HEK293 (cell line): Measurements from ENCODE around the gene IGF2R.

ENCODE experiments used
- CTCF ChIA-PET: fragments of 350-600 bp; formaldehyde crosslinking; extraction: SDS; loops from one replicate; lab custom pipeline; 2021; ENCODE audit warnings: antibody characterized with exemption; lab: Yijun Ruan, JAX
- POLR2A ChIA-PET: fragments of 300-600 bp; formaldehyde crosslinking; extraction: SDS; loops from one replicate; lab custom pipeline; 2020; ENCODE audit warnings: antibody characterized with exemption, inconsistent platforms; lab: Yijun Ruan, JAX
- H3K27ac ChIP-seq: fragments of 200-500 bp; sonication (Bioruptor generic); 2 replicates; pipeline ENCODE4 v1.5.1; 2014; ENCODE audit warnings: low read depth, low read length, control low read depth, inconsistent platforms; ENCODE audit errors: extremely low read depth
- H3K36me3 ChIP-seq, 2 experiments: fragments of 200-500 bp in 1 of 2; sonication (Bioruptor generic) in 1 of 2; 1 replicate in 1 of 2; 2 replicates in 1 of 2; pipeline ENCODE4 v1.5.1; 2014 to 2017; ENCODE audit warnings: inconsistent platforms in 2 of 2, low read length in 2 of 2; ENCODE audit not compliant: control insufficient read depth in 2 of 2, insufficient read depth in 1 of 2
- H3K4me1 ChIP-seq: fragments of 200-500 bp; sonication (Bioruptor generic); 2 replicates; pipeline ENCODE4 v1.5.1; 2014; ENCODE audit warnings: mild to moderate bottlenecking, low read length, inconsistent platforms; ENCODE audit not compliant: control insufficient read depth, insufficient read depth
- H3K4me3 ChIP-seq: 2 replicates; pipeline ENCODE4 v1.5.1; 2011; ENCODE audit warnings: low read depth, mild to moderate bottlenecking, control low read depth, low read length, moderate library complexity
- H3K9me3 ChIP-seq: fragments of 200-500 bp; sonication (Bioruptor generic); 2 replicates; pipeline ENCODE4 v1.5.1; 2014; ENCODE audit warnings: low read depth, low read length, inconsistent platforms; ENCODE audit not compliant: control insufficient read depth, insufficient read depth
- BCL11A ChIP-seq: fragments of 450-650 bp; formaldehyde crosslinking; IDR thresholded peaks from 2 replicates; pipeline ENCODE4 v1.5.1; 2016; ENCODE audit warnings: low read depth, missing biosample characterization, missing genetic modification characterization
- GLI4 ChIP-seq: fragments of 450-650 bp; formaldehyde crosslinking; IDR thresholded peaks from 2 replicates; pipeline ENCODE4 v1.5.1; 2016; ENCODE audit warnings: missing biosample characterization, missing genetic modification characterization
- GLIS2 ChIP-seq: fragments of 450-650 bp; formaldehyde crosslinking; IDR thresholded peaks from 2 replicates; pipeline ENCODE4 v1.5.1; 2016; ENCODE audit warnings: missing biosample characterization, missing genetic modification characterization
- INSM2 ChIP-seq: fragments of 450-650 bp; formaldehyde crosslinking; IDR thresholded peaks from 2 replicates; pipeline ENCODE4 v1.5.1; 2016; ENCODE audit warnings: missing biosample characterization, missing genetic modification characterization
- MYNN ChIP-seq: fragments of 450-650 bp; formaldehyde crosslinking; IDR thresholded peaks from 2 replicates; pipeline ENCODE4 v1.5.1; 2016; ENCODE audit warnings: missing biosample characterization, missing genetic modification characterization, borderline replicate concordance
- SALL2 ChIP-seq: fragments of 450-650 bp; formaldehyde crosslinking; IDR thresholded peaks from 2 replicates; pipeline ENCODE4 v1.5.0; 2017; ENCODE audit warnings: missing biosample characterization, mild to moderate bottlenecking, missing genetic modification characterization, borderline replicate concordance
- ZBTB6 ChIP-seq: fragments of 450-650 bp; formaldehyde crosslinking; IDR thresholded peaks from 2 replicates; pipeline ENCODE4 v1.5.1; 2017; ENCODE audit warnings: missing biosample characterization, missing genetic modification characterization
- ZEB2 ChIP-seq: fragments of 450-650 bp; formaldehyde crosslinking; IDR thresholded peaks from 2 replicates; pipeline ENCODE4 v1.5.1; 2016; ENCODE audit warnings: missing biosample characterization, missing genetic modification characterization
- ZFP37 ChIP-seq: fragments of 450-650 bp; formaldehyde crosslinking; IDR thresholded peaks from 2 replicates; pipeline ENCODE4 v1.5.1; 2016; ENCODE audit warnings: missing biosample characterization, missing genetic modification characterization
- ZNF138 ChIP-seq: fragments of 450-650 bp; formaldehyde crosslinking; IDR thresholded peaks from 2 replicates; pipeline ENCODE4 v1.5.1; 2016; ENCODE audit warnings: missing biosample characterization, missing genetic modification characterization, borderline replicate concordance
- ZNF16 ChIP-seq: fragments of 450-650 bp; formaldehyde crosslinking; IDR thresholded peaks from 2 replicates; pipeline ENCODE4 v1.5.1; 2016; ENCODE audit warnings: low read depth, missing biosample characterization, missing genetic modification characterization
- ZNF26 ChIP-seq: fragments of 450-650 bp; formaldehyde crosslinking; IDR thresholded peaks from 2 replicates; pipeline ENCODE4 v1.5.1; 2016; ENCODE audit warnings: missing biosample characterization, missing genetic modification characterization
- ZNF266 ChIP-seq: fragments of 450-650 bp; formaldehyde crosslinking; IDR thresholded peaks from 2 replicates; pipeline ENCODE4 v1.5.1; 2016; ENCODE audit warnings: missing biosample characterization, missing genetic modification characterization, low read depth
- ZNF362 ChIP-seq: fragments of 450-650 bp; formaldehyde crosslinking; IDR thresholded peaks from 2 replicates; pipeline ENCODE4 v1.5.1; 2016; ENCODE audit warnings: missing biosample characterization, missing genetic modification characterization
- ZNF394 ChIP-seq: fragments of 450-650 bp; formaldehyde crosslinking; IDR thresholded peaks from 2 replicates; pipeline ENCODE4 v1.5.1; 2016; ENCODE audit warnings: missing biosample characterization, missing genetic modification characterization, mild to moderate bottlenecking, moderate library complexity, borderline replicate concordance
- ZNF521 ChIP-seq: fragments of 450-650 bp; formaldehyde crosslinking; IDR thresholded peaks from 2 replicates; pipeline ENCODE4 v1.5.1; 2017; ENCODE audit warnings: missing biosample characterization, mild to moderate bottlenecking, missing genetic modification characterization
- ZNF558 ChIP-seq: fragments of 450-650 bp; formaldehyde crosslinking; IDR thresholded peaks from 2 replicates; pipeline ENCODE4 v1.5.1; 2016; ENCODE audit warnings: missing biosample characterization, missing genetic modification characterization
- ZNF560 ChIP-seq: fragments of 450-650 bp; formaldehyde crosslinking; IDR thresholded peaks from 2 replicates; pipeline ENCODE4 v1.5.1; 2017; ENCODE audit warnings: missing biosample characterization, missing genetic modification characterization, borderline replicate concordance
- ZNF571 ChIP-seq: fragments of 450-650 bp; formaldehyde crosslinking; IDR thresholded peaks from 2 replicates; pipeline ENCODE4 v1.5.0; 2017; ENCODE audit warnings: missing biosample characterization, missing genetic modification characterization
- ZNF596 ChIP-seq: fragments of 450-650 bp; IDR thresholded peaks from 2 replicates; pipeline ENCODE4 v1.5.0; 2018; ENCODE audit warnings: missing biosample characterization, mild to moderate bottlenecking, missing genetic modification characterization, moderate library complexity
- ZNF610 ChIP-seq: fragments of 450-650 bp; formaldehyde crosslinking; IDR thresholded peaks from 2 replicates; pipeline ENCODE4 v1.5.1; 2016; ENCODE audit warnings: missing biosample characterization, missing genetic modification characterization, borderline replicate concordance
- ZNF660 ChIP-seq: fragments of 450-650 bp; IDR thresholded peaks from 2 replicates; pipeline ENCODE4 v1.5.1; 2018; ENCODE audit warnings: missing biosample characterization, mild to moderate bottlenecking, missing genetic modification characterization
- ZNF677 ChIP-seq: fragments of 450-650 bp; IDR thresholded peaks from 2 replicates; pipeline ENCODE4 v1.5.0; 2018; ENCODE audit warnings: missing biosample characterization, mild to moderate bottlenecking, missing genetic modification characterization, moderate library complexity
- ZSCAN30 ChIP-seq: fragments of 450-650 bp; IDR thresholded peaks from 2 replicates; pipeline ENCODE4 v1.5.1; 2018; ENCODE audit warnings: missing biosample characterization, mild to moderate bottlenecking, missing genetic modification characterization, moderate library complexity
- TF ChIP-seq, protein P1 (sequence below): fragments of 450-650 bp; IDR thresholded peaks from 2 replicates; pipeline ENCODE4 v1.5.1; 2018; ENCODE audit warnings: missing biosample characterization, missing genetic modification characterization
- TF ChIP-seq, protein P2 (sequence below): fragments of 450-650 bp; formaldehyde crosslinking; IDR thresholded peaks from 2 replicates; pipeline ENCODE4 v1.5.1; 2016; ENCODE audit warnings: missing biosample characterization, missing genetic modification characterization
- TF ChIP-seq, protein P3 (sequence below): fragments of 450-650 bp; formaldehyde crosslinking; IDR thresholded peaks from 2 replicates; pipeline ENCODE4 v1.5.1; 2016; ENCODE audit warnings: missing biosample characterization, missing genetic modification characterization

IGF2R gene

GRCh38 chr6:160044687-160045086, 75.8 kb downstream of the IGF2R start:
- H3K27ac ChIP-seq, result no peak overlapping the region
- CTCF ChIA-PET, result no interaction called here
- TF ChIP-seq ZEB2, result no peak
- TF ChIP-seq ZNF16 (tag by site-specific recombination), result no peak
- TF ChIP-seq, protein P1, sequence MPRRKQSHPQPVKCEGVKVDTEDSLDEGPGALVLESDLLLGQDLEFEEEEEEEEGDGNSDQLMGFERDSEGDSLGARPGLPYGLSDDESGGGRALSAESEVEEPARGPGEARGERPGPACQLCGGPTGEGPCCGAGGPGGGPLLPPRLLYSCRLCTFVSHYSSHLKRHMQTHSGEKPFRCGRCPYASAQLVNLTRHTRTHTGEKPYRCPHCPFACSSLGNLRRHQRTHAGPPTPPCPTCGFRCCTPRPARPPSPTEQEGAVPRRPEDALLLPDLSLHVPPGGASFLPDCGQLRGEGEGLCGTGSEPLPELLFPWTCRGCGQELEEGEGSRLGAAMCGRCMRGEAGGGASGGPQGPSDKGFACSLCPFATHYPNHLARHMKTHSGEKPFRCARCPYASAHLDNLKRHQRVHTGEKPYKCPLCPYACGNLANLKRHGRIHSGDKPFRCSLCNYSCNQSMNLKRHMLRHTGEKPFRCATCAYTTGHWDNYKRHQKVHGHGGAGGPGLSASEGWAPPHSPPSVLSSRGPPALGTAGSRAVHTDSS (tag by site-specific recombination), result no peak
- no peak for TF ChIP-seq ZNF677 (tag by site-specific recombination)
- TF ChIP-seq ZNF560 (tag by site-specific recombination), result no peak
- no peak for TF ChIP-seq ZNF266 (tag by site-specific recombination)
- TF ChIP-seq, protein P2, sequence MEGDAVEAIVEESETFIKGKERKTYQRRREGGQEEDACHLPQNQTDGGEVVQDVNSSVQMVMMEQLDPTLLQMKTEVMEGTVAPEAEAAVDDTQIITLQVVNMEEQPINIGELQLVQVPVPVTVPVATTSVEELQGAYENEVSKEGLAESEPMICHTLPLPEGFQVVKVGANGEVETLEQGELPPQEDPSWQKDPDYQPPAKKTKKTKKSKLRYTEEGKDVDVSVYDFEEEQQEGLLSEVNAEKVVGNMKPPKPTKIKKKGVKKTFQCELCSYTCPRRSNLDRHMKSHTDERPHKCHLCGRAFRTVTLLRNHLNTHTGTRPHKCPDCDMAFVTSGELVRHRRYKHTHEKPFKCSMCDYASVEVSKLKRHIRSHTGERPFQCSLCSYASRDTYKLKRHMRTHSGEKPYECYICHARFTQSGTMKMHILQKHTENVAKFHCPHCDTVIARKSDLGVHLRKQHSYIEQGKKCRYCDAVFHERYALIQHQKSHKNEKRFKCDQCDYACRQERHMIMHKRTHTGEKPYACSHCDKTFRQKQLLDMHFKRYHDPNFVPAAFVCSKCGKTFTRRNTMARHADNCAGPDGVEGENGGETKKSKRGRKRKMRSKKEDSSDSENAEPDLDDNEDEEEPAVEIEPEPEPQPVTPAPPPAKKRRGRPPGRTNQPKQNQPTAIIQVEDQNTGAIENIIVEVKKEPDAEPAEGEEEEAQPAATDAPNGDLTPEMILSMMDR (tag by site-specific recombination), result no peak
- TF ChIP-seq ZNF571 (tag by site-specific recombination), result no peak
- TF ChIP-seq INSM2 (tag by site-specific recombination), result no peak
- no peak for TF ChIP-seq GLIS2 (tag by site-specific recombination)
- TF ChIP-seq ZBTB6 (tag by site-specific recombination), result no peak
- TF ChIP-seq ZNF610, result no peak
- no peak for TF ChIP-seq SALL2
- TF ChIP-seq, all 188 proteins: peak for 0
- H3K4me3 ChIP-seq, result no peak overlapping the region
- no peaks in the 10 kb centered on the region for H3K4me1 ChIP-seq
- peaks cover 0 to 100% of the 10 kb centered on the region in 2 experiments; a peak in 2 of 3 replicates for H3K36me3 ChIP-seq
- POLR2A ChIA-PET, result no interaction called here
- H3K9me3 ChIP-seq, result no peaks in the 10 kb centered on the region

- no peak overlapping the region for H3K4me3 ChIP-seq
- H3K4me1 ChIP-seq, result no peaks in the 10 kb centered on the region
- ChIA-PET CTCF (no interaction called here), POLR2A (no interaction called here)
- no peaks in the 10 kb centered on the region for H3K9me3 ChIP-seq
- H3K36me3 ChIP-seq, result peaks cover 6 to 90% of the 10 kb centered on the region in 2 experiments
- H3K27ac ChIP-seq, result no peak overlapping the region
- TF ChIP-seq ZNF660 (tag by site-specific recombination) (no peak), ZNF394 (no peak), ZNF596 (tag by site-specific recombination) (no peak), GLI4 (tag by site-specific recombination) (no peak), ZNF138 (no peak), ZSCAN30 (tag by site-specific recombination) (no peak), ZNF362 (no peak), MYNN (tag by site-specific recombination) (no peak), ZNF558 (tag by site-specific recombination) (no peak), ZNF26 (no peak), BCL11A (tag by site-specific recombination) (no peak), ZFP37 (tag by site-specific recombination) (no peak), ZNF521 (tag by site-specific recombination) (no peak)
- TF ChIP-seq, protein P3, sequence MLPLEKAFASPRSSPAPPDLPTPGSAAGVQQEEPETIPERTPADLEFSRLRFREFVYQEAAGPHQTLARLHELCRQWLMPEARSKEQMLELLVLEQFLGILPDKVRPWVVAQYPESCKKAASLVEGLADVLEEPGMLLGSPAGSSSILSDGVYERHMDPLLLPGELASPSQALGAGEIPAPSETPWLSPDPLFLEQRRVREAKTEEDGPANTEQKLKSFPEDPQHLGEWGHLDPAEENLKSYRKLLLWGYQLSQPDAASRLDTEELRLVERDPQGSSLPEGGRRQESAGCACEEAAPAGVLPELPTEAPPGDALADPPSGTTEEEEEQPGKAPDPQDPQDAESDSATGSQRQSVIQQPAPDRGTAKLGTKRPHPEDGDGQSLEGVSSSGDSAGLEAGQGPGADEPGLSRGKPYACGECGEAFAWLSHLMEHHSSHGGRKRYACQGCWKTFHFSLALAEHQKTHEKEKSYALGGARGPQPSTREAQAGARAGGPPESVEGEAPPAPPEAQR (tag by site-specific recombination), result no peak
Measured at GRCh38 chr6:160048471-160048870, 79.6 kb downstream of the IGF2R start.
